Measurements from ENCODE around the gene WDR27.

- TF ChIP-seq CTCF (IDR thresholded peaks at IDR 0.05 in 8 of 11, conservative IDR thresholded peaks at IDR 0.05 in 3 of 11) (no peak), POLR2AphosphoS5 (IDR thresholded peaks at IDR 0.05) (no peak)
Measured at GRCh38 chr6:169639653-169640278, 62.1 kb downstream of the WDR27 start.

All from spleen (tissue), 7 donors.